Raji (cell line): ENCODE measurements around the gene ZGRF1.

ENCODE experiments used
- POLR2A ChIP-seq: IDR thresholded peaks from 2 replicates; pipeline ENCODE4 v1.6.1; 2011; ENCODE audit warnings: low read depth, low read length, control low read depth; ENCODE audit not compliant: insufficient read depth

The ZGRF1 gene

GRCh38 chr4:112567536-112567935 lies 69.2 kb downstream of the ZGRF1 start:
- no peak for TF ChIP-seq POLR2A

GRCh38 chr4:112564706-112565270 lies 71.9 kb downstream of the ZGRF1 start:
- TF ChIP-seq POLR2A: no peak

- TF ChIP-seq POLR2A: no peak
Measured at GRCh38 chr4:112563431-112564200, 73.1 kb downstream of the ZGRF1 start.

GRCh38 chr4:112562254-112562879 lies 74.3 kb downstream of the ZGRF1 start:
- no peak for TF ChIP-seq POLR2A

GRCh38 chr4:112560084-112560483 lies 76.6 kb downstream of the ZGRF1 start:
- no peak for TF ChIP-seq POLR2A

GRCh38 chr4:112559053-112559452 lies 77.7 kb downstream of the ZGRF1 start:
- TF ChIP-seq POLR2A: no peak

- TF ChIP-seq POLR2A: no peak
Measured at GRCh38 chr4:112557676-112558411, 78.9 kb downstream of the ZGRF1 start.

GRCh38 chr4:112552668-112553067 lies 84.0 kb downstream of the ZGRF1 start:
- no peak for TF ChIP-seq POLR2A

- no peak for TF ChIP-seq POLR2A
Measured at GRCh38 chr4:112550728-112551127, 86.0 kb downstream of the ZGRF1 start.

- no peak for TF ChIP-seq POLR2A
Measured at GRCh38 chr4:112546476-112546875, 90.2 kb downstream of the ZGRF1 start.

GRCh38 chr4:112545346-112545745 lies 91.4 kb downstream of the ZGRF1 start:
- no peak for TF ChIP-seq POLR2A

GRCh38 chr4:112540695-112541094 lies 96.0 kb downstream of the ZGRF1 start:
- no peak for TF ChIP-seq POLR2A

- TF ChIP-seq POLR2A: no peak
Measured at GRCh38 chr4:112536123-112536522, 100.6 kb downstream of the ZGRF1 start.

- no peak for TF ChIP-seq POLR2A
Measured at GRCh38 chr4:112532267-112532666, 104.4 kb downstream of the ZGRF1 start.

- TF ChIP-seq POLR2A: no peak
Measured at GRCh38 chr4:112531146-112531545, 105.6 kb downstream of the ZGRF1 start.

- TF ChIP-seq POLR2A: no peak
Measured at GRCh38 chr4:112526061-112526460, 110.6 kb downstream of the ZGRF1 start.

- 0 out of 2 replicates have a peak, but pooled peaks have one; percentile 7 for TF ChIP-seq POLR2A
Measured at GRCh38 chr4:112523764-112524505, 112.8 kb downstream of the ZGRF1 start.
